Stimulated activated CD8-positive, alpha-beta memory T cell treated with anti-CD3 and anti-CD28 coated beads, Interleukin-15, amount 100 ng/mL, for 24 hours (primary cell): Measurements from ENCODE around the gene GRIN3B.

ENCODE experiments used
- DNase-seq: peaks from one replicate; pipeline ENCODE4 v3.0.0-alpha.2; 2020; ENCODE audit warnings: low read depth

The GRIN3B gene

DNA sequence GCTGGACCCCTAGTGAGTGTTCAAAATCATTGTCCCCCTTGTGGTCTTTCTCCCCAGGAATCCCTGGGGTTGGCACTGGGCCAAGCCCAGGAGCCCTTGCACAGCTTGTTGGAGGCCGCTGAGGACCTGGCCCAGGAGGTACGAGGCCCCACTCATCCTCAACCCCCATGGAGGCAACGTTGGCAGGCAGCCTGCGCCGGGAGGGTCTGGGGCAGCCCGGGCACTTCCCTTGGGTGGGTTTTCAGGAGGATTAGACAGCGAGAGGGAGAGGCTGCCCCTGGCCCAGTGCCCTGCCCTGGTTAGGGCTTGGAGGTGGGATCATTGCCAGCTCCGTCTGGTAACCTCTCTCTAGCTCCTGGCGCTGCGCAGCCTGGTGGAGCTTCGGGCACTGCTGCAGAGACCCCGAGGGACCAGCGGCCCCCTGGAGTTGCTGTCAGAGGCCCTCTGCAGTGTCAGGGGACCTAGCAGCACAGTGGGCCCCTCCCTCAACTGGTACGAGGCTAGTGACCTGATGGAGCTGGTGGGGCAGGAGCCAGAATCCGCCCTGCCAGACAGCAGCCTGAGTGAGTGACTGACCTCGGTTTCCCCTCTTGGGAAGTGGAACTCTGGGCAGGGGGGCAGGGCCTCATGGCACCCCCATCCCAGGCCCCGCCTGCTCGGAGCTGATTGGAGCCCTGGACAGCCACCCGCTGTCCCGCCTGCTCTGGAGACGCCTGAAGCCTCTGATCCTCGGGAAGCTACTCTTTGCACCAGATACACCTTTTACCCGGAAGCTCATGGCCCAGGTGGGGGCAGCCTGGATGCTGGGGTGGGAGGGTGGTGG, 42.7 kb downstream of the GRIN3B start:
- DNase-seq: no peak

DNA sequence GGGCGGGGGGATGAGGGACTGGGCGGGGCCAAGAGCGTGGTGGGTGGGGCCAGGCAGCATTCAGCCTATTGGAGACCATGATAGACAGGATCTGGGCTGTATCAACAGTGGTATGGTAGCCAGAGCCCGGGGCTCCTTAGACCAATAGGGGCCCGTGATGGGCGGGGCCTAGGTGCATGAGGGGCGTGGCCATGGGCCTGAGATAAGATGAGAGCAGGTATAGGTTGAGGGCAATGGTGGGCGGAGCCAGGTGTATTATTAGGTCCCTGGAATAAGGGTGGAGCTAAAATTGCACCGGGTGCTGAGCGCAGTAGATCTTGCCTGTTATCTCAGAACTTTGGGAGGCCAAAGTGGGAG, 45.0 kb downstream of the GRIN3B start:
- no peak for DNase-seq

DNA sequence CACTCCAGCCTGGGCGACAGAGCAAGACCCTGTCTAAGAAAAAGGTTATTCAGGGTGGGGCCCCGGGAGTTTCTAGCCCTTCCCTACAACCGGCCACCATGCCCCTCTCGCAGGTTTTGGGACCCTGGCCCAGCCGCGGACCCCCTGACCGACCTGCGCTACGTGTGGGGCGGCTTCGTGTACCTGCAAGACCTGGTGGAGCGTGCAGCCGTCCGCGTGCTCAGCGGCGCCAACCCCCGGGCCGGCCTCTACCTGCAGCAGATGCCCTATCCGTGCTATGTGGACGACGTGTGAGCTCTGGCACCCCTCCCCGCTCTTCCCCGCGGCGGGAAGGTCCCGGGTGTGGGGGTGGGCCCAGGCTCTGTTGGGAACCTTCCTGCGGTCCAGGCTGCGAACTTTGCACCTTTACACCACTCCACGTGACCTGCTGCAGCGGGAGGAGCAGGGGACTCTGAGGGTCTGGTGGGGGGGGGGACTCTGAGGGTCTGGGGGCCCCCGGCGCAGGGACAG, 46.0 kb downstream of the GRIN3B start:
- no peak for DNase-seq

DNA sequence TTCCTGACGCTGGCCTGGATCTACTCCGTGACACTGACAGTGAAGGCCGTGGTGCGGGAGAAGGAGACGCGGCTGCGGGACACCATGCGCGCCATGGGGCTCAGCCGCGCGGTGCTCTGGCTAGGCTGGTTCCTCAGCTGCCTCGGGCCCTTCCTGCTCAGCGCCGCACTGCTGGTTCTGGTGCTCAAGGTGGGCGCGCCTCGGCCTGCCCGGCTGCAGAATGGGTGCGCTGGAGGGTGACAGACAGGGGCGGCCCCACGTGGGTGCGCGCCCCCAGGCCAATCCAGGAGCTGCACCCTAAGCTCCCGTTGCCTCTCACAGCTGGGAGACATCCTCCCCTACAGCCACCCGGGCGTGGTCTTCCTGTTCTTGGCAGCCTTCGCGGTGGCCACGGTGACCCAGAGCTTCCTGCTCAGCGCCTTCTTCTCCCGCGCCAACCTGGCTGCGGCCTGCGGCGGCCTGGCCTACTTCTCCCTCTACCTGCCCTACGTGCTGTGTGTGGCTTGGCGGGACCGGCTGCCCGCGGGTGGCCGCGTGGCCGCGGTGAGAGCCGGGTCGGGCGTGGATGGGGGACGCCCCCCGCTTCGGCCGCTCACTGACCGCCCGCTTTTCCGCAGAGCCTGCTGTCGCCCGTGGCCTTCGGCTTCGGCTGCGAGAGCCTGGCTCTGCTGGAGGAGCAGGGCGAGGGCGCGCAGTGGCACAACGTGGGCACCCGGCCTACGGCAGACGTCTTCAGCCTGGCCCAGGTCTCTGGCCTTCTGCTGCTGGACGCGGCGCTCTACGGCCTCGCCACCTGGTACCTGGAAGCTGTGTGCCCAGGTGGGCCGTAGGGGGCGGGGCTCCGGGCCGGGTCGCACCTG, 46.8 kb downstream of the GRIN3B start:
- DNase-seq: no peak

DNA sequence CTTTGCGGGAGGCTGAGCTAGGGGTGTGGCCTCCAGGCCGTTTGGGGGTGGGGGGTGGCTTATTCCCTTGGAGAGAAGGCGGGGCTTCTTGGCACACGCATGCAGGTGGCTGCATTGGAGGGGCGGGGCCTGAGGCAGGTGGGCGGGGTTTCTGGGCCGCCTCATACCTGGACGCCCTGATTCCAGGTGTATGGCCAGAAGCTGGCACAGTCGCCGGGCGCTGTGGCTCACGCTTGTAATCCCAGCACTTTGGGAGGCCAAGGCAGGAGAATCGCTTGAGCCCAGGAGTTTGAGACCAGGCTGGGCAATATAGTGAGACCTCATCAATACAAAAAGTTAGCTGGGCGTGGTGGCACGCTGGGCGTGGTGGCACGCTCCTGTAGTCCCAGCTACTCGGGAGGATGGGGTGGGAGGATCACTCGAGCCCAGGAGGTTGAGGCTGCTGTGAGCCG, 47.5 kb downstream of the GRIN3B start:
- DNase-seq: no peak

DNA sequence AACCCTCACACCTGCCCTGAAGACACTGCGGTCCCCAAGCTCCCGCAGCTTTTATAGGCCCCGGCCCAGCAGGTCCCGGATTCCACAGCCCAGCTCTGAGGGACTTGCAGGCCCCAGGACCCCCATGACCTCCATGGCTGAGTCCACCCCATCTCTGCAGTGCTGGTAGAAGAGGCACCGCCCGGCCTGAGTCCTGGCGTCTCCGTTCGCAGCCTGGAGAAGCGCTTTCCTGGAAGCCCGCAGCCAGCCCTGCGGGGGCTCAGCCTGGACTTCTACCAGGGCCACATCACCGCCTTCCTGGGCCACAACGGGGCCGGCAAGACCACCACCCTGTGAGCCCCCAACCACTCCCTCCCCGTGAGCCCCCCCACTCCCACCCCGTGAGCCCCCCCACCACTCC, 48.9 kb downstream of the GRIN3B start:
- DNase-seq: no peak

DNA sequence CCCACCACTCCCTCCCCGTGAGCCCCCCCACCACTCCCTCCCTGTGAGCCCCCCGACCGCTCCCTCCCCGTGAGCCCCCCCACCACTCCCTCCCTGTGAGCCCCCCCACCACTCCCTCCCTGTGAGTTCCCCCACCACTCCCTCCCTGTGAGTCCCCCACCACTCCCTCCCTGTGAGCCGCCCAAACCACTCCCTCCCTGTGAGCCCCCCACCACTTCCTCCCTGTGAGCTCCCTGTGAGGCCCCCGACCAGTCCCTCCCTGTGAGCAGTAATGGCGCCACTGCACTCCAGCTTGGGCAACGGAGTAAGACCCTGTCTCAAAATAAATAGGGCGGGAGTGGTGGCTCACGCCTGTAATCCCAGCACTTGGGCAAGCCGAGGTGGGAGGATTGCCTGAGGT, 49.6 kb downstream of the GRIN3B start:
- DNase-seq: no peak

DNA sequence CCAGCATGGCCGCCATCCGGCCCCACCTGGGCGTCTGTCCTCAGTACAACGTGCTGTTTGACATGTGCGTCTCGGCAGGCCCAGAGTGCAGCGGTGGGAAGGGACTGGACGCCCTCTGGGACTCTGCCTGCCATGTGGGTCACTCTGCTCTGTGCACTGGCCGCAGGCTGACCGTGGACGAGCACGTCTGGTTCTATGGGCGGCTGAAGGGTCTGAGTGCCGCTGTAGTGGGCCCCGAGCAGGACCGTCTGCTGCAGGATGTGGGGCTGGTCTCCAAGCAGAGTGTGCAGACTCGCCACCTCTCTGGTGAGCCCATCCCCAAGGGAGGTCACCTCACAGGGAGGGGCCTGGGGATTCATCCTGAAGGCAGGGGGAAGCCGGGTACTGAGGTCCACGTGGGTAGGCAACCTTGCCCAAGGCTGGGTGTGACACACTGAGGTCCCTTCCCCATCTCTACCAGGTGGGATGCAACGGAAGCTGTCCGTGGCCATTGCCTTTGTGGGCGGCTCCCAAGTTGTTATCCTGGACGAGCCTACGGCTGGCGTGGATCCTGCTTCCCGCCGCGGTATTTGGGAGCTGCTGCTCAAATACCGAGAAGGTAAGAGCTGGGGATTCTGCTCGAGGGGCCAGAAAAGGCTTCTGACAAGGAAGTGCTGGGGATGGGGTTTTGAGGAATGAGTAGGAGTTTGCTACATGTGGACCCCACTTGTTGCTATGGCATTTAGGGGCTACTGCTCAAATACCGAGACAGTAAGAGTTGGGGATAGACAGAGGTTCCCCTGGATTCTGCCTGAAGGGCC, 51.0 kb downstream of the GRIN3B start:
- DNase-seq: no peak

DNA sequence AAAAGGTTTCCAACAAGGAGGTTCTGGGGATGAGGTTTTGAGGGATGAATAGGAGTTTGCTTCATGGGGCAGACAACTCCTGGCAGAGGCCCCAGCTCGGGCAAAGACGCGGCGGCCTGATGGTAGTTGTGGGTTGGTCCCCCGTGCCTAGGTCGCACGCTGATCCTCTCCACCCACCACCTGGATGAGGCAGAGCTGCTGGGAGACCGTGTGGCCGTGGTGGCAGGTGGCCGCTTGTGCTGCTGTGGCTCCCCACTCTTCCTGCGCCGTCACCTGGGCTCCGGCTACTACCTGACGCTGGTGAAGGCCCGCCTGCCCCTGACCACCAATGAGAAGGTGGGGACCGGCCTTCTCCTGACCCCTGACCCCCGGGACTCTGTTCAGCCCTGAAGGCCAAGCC, 51.6 kb downstream of the GRIN3B start:
- DNase-seq: no peak

DNA sequence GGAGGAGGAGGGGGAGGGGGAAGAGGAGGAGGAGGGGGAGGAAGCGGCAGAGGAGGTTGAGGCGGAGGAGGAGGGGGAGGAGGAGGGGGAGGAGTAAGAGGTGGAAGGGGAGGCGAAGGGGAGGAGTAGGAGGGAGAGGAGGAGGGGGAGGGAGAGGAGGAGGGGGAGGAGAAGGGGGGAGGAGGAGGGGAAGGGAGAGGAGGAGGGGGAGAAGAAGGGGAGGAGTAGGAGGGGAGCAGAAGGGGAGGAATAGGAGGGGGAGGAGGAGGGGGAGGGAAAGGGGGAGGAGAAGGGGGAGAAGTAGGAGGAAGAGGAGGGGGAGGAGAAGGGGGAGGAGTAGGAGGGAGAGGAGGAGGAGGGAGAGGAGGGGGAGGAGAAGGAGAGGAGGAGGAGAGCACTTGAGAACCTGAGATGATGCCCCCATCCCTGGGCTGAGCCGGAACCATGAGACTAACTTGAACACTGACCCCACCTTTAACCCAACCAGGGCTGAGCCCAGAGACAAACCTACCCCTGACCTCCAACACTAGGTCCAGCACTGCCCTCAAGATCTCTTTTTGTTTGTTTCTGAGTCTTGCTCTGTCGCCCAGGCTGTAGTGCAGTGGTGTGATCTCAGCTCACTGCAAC, 52.2 kb downstream of the GRIN3B start:
- no peak for DNase-seq

DNA sequence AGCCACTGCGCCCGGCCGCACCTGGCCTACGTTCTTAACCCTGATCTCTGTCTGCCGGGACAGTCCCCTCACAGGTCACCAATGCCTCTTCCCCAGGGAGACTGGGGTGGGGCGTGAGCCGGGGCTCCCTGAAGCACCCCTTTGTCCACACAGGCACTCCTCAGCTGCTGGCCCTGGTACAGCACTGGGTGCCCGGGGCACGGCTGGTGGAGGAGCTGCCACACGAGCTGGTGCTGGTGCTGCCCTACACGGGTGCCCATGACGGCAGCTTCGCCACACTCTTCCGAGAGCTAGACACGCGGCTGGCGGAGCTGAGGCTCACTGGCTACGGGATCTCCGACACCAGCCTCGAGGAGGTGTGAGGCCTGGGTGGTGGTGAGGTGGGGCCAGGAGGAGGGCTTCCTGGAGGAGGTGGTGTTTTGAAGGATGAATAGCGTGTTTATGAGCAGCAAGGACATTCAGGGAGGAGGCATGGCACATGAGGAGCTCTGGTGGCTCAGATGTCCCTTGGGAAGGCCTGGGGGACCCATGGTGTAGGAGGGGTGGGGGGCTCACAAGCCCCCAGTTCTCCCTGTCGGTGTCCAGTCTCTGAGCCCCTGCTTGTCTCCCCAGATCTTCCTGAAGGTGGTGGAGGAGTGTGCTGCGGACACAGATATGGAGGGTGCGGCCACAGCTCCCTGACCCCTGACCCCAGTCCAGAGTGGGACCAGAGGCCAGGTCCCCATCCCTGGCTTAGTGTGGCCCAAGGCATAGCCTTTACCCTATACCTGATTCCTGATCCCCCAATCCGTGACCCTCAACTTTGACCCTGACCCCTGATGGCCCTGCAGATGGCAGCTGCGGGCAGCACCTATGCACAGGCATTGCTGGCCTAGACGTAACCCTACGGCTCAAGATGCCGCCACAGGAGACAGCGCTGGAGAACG, 53.2 kb downstream of the GRIN3B start:
- DNase-seq: no peak

DNA sequence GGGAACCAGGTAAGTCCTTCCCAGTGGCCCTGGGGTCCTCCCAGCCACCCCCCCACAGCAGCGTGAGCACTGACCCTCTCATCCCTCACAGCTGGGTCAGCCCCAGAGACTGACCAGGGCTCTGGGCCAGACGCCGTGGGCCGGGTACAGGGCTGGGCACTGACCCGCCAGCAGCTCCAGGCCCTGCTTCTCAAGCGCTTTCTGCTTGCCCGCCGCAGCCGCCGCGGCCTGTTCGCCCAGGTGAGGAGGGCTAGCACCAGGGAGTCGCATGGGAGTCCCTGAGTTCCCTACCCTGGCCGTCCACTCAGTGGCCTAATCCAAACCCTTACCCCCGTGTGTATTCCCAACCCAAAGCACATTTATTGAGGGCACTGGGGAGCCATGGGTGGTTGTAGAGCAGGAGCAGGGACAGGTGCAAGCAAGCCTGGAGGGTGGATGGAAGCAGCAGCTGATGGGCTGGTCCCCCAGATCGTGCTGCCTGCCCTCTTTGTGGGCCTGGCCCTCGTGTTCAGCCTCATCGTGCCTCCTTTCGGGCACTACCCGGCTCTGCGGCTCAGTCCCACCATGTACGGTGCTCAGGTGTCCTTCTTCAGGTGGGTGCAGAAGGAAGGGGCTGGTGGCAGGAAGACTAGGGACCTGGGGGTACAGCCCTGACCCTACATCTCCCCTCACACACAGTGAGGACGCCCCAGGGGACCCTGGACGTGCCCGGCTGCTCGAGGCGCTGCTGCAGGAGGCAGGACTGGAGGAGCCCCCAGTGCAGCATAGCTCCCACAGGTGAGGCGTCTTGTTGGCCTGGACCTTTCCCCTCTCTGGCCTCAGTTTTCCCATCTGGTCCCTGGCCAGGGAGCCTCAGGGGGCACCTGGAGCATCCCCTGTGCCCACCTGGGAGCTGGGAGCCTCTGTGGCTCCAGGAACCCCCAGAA, 54.1 kb downstream of the GRIN3B start:
- DNase-seq: no peak

DNA sequence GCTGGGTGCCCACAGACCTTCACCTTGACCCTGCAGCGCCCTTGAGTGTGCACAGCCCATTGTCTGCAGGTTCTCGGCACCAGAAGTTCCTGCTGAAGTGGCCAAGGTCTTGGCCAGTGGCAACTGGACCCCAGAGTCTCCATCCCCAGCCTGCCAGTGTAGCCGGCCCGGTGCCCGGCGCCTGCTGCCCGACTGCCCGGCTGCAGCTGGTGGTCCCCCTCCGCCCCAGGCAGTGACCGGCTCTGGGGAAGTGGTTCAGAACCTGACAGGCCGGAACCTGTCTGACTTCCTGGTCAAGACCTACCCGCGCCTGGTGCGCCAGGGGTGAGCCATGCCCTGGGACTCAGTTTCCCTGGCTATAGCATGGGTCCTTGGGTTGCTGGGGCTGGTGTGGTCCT, 54.8 kb downstream of the GRIN3B start:
- no peak for DNase-seq

DNA sequence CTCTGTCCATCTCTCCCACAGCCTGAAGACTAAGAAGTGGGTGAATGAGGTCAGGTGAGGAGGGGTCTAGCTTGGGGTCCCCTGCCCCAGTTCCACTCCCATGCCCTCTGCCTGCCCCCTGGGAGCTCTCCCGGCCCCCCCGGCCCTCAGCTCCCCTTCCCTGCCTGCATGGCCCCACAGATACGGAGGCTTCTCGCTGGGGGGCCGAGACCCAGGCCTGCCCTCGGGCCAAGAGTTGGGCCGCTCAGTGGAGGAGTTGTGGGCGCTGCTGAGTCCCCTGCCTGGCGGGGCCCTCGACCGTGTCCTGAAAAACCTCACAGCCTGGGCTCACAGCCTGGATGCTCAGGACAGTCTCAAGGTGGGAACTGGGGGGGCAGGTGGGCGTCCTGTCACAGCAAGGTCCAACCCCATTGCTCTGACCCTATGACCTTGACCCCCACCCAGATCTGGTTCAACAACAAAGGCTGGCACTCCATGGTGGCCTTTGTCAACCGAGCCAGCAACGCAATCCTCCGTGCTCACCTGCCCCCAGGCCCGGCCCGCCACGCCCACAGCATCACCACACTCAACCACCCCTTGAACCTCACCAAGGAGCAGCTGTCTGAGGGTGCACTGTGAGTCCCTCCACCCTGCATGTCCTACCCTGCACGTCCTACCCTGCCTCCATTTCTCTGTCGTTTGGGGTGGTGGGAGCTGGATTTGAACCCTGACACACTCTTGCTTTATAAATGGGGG, 55.8 kb downstream of the GRIN3B start:
- no peak for DNase-seq

DNA sequence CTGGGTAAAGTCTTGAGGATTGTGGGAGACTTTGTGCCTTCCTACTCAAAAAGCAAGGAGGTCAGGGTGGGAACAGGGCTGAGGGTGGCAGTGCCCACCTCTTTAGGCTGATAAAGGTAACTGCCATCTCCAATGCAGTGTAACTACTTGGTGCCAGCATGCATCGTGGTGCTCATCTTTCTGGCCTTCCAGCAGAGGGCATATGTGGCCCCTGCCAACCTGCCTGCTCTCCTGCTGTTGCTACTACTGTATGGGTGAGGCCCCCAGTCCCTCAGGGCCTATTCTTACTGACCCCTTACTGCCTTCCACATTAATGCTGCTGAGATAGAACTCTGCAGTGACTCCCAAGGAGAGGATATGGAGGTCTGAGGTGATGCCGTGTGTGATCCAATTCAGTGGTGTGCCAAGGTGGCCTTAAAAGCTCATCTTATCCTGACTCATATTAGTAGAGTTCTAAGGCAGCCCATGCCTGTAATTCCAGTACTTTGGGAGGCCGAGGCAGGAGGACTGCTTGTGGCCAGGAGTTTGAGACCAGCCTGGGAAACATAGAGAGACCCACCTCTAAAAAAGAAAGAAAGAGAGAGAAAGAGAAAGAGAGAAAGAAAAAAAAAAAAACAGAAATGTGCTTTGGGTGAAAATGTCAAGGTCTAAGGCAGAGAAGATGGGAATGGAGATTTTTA, 57.1 kb downstream of the GRIN3B start:
- no peak for DNase-seq

DNA sequence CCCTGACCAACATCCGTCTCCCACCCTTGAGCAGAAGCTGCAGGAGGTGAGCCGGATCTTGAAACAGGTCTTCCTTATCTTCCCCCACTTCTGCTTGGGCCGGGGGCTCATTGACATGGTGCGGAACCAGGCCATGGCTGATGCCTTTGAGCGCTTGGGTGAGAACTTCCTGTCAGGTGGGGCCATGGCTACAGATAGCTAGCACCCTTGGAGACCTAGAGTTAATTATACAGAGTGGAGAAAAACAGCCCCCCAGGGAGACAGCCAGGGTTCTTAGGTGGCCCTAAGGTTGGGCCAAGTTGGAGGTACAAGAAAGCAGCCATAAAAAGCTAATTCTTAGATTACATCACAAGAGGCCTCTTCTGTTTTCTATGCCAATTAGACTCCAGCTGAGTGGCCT, 57.9 kb downstream of the GRIN3B start:
- no peak for DNase-seq
